Activated naive CD4-positive, alpha-beta T cell treated with anti-CD3 and anti-CD28 coated beads, Interleukin-2, amount 10 ng/mL, durations not matched to agents 7 days and 5 days (primary cell): ENCODE data around the gene EMP1.

Experiments
- CTCF ChIA-PET: fragments of 350-600 bp; sonication (Branson Sonifier 250); formaldehyde crosslinking; loops from one replicate; lab custom pipeline; 2021; ENCODE audit warnings: antibody characterized with exemption; lab: Charles Lee
- DNase-seq: peaks from one replicate; pipeline ENCODE4 v3.0.0-alpha.2; 2020
- H3K27ac Mint-ChIP-seq: one replicate; pipeline ENCODE4 v1.8.0; 2021; ENCODE audit warnings: mild to moderate bottlenecking, moderate library complexity, mixed read lengths
- H3K27me3 Mint-ChIP-seq: one replicate; pipeline ENCODE4 v1.8.0; 2021; ENCODE audit warnings: mild to moderate bottlenecking, mixed read lengths
- H3K36me3 Mint-ChIP-seq: one replicate; pipeline ENCODE4 v1.8.0; 2021; ENCODE audit warnings: mixed read lengths
- H3K4me1 Mint-ChIP-seq: one replicate; pipeline ENCODE4 v1.8.0; 2021; ENCODE audit warnings: mixed read lengths
- H3K4me3 Mint-ChIP-seq: one replicate; pipeline ENCODE4 v1.8.0; 2021; ENCODE audit warnings: mild to moderate bottlenecking, moderate library complexity, mixed read lengths
- H3K9me3 Mint-ChIP-seq: one replicate; pipeline ENCODE4 v1.8.0; 2021; ENCODE audit warnings: mixed read lengths

EMP1 gene

DNA sequence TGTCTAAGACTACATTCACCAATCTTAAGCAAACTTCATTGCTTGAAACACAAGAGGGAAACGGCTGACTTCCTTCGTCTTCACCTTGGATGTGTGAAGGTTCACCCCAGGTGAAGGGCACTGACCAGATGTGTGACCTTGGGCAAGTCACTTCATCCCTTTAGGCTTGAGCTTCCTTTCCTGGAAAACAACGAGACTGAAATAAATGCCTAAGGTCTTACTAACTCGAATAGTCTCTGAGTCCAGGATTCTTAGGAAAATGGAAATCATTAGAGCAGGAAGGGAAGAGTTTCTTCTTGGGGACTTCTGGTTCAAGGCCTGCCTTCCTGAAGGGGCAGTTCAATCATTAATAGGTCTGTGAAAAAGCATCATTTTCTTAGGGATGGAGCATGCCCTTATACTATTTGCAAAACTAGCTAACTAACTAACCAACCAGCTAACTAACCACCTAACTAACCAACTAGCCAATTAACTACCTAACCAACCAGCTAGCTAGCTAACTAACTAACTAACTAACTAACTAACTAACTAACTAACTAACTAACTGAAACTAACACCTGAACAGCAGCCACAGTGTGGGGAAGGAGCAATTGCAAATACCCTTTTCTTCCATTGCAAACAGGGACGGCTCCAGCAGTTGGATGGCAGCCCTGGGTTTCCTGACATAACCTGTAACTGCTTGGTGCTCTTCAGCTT is 31.5 kb upstream of the EMP1 start:
- Mint-ChIP-seq H3K4me1 (peaks cover 31% of the 10 kb centered on the region), H3K4me3 (no peak overlapping the region), H3K27me3 (peaks cover 15% of the 10 kb centered on the region), H3K36me3 (peaks cover 3% of the 10 kb centered on the region), H3K9me3 (peaks cover 5% of the 10 kb centered on the region), H3K27ac (peak overlapping the region; percentile 86)
- CTCF ChIA-PET, result interaction anchor here (0.7 to 1.2 kb wide), 3 partner anchors 11 to 43 kb away, joined by 3 to 4 read pairs (median 3); partner anchors contain the start of gene EMP1
- no peak for DNase-seq

DNA sequence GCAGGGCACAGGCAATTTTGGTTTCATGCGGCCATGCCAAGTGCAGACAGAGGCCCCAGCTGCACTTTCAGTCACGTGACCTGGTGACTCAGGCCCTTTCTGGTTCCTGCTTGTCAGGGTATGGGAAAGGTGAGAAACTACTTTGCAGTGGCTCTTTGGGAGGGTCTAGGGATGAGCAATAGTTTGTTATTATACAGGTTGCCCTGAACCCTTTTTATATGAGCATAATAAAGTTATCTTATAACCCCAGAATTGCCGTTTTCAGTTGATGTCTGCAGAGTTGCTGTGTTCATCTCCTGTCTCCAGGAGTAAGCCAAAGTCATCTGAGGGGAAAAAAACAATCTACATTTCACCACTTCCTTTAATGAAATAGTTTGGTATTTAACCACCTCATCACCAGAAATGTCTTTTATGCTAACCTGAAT is 30.9 kb upstream of the EMP1 start:
- DNase-seq, result peak; percentile 86
- Mint-ChIP-seq H3K9me3 (peaks cover 5% of the 10 kb centered on the region), H3K36me3 (peaks cover 3% of the 10 kb centered on the region), H3K4me3 (no peak overlapping the region), H3K27me3 (peaks cover 12% of the 10 kb centered on the region), H3K4me1 (peaks cover 31% of the 10 kb centered on the region), H3K27ac (peak overlapping the region; percentile 86)
- CTCF ChIA-PET, result interaction anchor here (0.7 to 1.2 kb wide), 3 partner anchors 11 to 42 kb away, joined by 3 to 4 read pairs (median 3); partner anchors contain the start of gene EMP1

DNA sequence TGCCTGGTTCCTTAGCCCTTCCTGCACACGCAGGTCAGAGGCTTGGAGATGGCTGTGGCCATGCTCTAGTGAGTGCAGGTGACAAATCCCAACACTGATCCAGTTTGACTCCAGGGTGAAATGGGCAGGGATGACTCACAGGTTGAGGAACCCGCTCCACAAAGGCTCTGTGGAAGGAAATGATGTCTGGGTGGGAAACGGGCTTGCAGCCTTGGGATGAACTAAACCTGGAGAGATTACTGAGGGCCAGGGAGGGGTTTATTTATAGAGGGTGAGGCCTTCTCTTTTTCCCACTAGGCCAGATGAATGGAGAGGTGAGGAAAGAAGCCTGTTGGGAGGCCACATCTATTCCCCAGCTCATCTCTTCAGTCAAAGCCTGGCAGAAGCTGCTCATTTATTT is 29.3 kb upstream of the EMP1 start:
- H3K4me1 Mint-ChIP-seq, result peaks cover 31% of the 10 kb centered on the region
- H3K27me3 Mint-ChIP-seq, result peaks cover 27% of the 10 kb centered on the region
- no peak overlapping the region for H3K4me3 Mint-ChIP-seq
- CTCF ChIA-PET, result no interaction called here
- peaks cover 3% of the 10 kb centered on the region for H3K36me3 Mint-ChIP-seq
- H3K9me3 Mint-ChIP-seq, result peaks cover 5% of the 10 kb centered on the region
- no peak for DNase-seq
- H3K27ac Mint-ChIP-seq, result peak overlapping the region; percentile 46

DNA sequence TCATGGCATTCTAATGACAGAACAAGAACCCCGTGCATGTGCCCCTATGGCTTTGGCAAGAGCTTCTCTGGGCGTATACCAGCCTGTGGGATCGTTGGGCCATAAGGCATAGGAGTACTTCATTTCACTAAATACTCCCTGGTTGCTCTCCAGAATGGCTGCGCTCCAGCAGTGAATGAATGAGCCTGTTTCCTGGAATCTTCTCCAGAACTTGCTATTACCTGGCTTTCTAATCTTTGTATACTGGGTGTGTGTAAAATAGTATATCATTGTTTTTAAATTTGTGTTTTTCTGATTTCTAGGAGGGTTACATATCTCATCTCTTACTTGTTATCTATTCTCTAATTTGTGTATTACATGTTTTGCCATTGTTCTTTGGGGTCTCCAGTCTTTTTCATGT is 28.6 kb upstream of the EMP1 start:
- CTCF ChIA-PET, result no interaction called here
- Mint-ChIP-seq H3K27me3 (peaks cover 33% of the 10 kb centered on the region), H3K4me3 (no peak overlapping the region), H3K9me3 (peaks cover 5% of the 10 kb centered on the region), H3K4me1 (peaks cover 35% of the 10 kb centered on the region), H3K27ac (peak overlapping the region; percentile 64), H3K36me3 (peaks cover 3% of the 10 kb centered on the region)
- DNase-seq, result no peak

GRCh38 chr12:13169272-13169671 is 27.3 kb upstream of the EMP1 start:
- Mint-ChIP-seq H3K4me3 (no peak overlapping the region), H3K36me3 (peaks cover 3% of the 10 kb centered on the region), H3K27me3 (peaks cover 43% of the 10 kb centered on the region), H3K4me1 (peaks cover 48% of the 10 kb centered on the region), H3K27ac (no peak overlapping the region), H3K9me3 (peaks cover 5% of the 10 kb centered on the region)
- DNase-seq, result no peak
- CTCF ChIA-PET, result no interaction called here

- CTCF ChIA-PET, result no interaction called here
These were observed 25.5 kb upstream of the EMP1 start for GRCh38 chr12:13170892-13171490.

DNA sequence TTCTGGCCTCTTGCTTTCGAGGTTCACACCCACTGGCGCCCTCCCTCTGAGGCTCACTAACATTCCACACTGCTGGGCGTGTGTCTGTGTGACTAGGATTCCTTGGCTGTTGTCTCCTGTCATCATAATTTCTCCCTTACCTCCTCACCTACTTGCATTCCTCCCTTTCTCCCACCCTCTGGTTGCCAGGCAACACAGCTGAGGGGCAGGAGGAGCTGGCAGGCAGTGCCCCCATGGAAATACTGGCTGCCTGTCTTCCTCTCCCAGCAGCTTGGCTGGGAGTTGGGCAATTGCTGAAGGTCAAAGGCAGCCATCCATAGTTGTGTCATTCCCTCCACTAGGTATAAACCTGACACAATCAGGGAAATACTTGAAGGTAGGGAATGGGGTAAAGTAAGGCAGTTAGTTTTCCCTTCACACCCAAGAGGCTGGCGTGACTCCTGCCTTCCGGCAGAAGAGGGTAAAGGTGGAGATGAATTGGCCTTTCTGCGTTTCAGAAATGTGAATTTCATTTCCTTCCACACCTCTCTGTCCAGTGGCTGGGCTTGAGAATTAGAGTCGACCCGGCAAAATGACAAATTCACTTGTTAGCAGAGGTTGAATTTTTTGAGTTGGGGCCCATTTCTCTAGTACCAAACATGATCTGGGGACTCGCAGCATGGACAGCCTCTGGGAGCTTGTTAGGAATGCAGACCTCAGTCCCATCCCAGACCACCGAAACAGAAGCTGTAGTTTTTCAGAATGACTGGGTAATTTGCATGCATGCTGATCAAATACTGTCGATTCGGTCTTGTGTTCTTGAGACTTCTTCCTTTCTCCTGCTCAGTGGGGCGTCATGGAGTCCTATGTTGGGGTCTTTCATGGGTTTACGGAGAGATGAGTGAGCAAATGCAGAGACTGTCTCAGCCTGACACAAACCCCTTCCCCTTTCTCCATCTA is 24.3 kb upstream of the EMP1 start:
- DNase-seq, result no peak
- H3K4me3 Mint-ChIP-seq, result no peak overlapping the region
- peaks cover 3% of the 10 kb centered on the region for H3K36me3 Mint-ChIP-seq
- peaks cover 54% of the 10 kb centered on the region for H3K27me3 Mint-ChIP-seq
- CTCF ChIA-PET, result no interaction called here
- H3K9me3 Mint-ChIP-seq, result peaks cover 5% of the 10 kb centered on the region
- peaks cover 30% of the 10 kb centered on the region for H3K4me1 Mint-ChIP-seq
- H3K27ac Mint-ChIP-seq, result no peak overlapping the region

More at GRCh38 chr12:13170892-13171490, 25.5 kb upstream of the EMP1 start:
- Mint-ChIP-seq H3K27ac (no peak overlapping the region), H3K4me1 (peaks cover 41% of the 10 kb centered on the region), H3K36me3 (peaks cover 3% of the 10 kb centered on the region), H3K4me3 (no peak overlapping the region), H3K27me3 (peaks cover 46% of the 10 kb centered on the region), H3K9me3 (peaks cover 5% of the 10 kb centered on the region)
- DNase-seq, result no peak

DNA sequence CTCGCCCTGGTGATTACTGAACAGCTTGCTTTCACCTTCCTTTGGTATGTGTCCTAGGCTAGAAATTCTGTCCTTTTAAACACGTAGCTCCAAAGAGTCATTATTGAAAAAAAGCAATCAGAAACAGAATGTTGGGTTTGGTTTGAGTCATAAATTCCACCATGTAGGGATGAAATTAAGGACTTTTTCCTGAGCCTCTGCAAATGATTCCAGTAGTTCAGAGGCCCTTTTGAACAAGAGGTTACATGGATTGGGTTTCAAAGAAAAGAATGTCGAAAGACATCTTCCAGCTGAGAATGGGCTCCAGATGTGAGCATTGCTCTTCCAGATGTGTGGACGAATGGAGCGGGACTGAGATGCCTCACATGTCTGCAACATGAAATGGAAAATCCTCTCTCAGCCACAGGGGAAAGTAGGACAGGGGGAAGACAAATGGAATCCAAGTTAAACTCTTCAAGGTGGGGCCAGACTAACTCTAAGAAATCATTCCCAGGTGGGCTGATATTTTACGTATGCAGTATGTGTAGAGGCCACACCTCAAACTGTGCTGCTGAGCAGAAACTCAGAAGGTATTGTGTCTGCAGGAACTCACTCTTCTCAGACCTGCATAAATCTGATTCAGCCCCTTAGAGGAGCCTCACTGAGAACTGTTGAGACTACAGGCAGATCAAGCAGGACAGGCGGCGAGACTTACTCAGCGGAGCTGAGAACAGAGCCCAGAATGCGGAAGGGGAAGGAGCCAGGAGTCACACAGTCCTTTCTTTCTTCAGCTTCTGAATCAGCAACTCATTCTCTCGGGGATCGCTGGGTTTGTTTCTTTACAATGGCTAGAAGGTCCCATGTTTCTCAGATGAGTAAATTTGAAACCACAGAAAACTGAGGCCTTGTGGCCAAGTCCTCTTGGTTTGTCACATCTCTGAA is 23.3 kb upstream of the EMP1 start:
- Mint-ChIP-seq H3K27me3 (peaks cover 63% of the 10 kb centered on the region), H3K9me3 (no peaks in the 10 kb centered on the region), H3K36me3 (no peaks in the 10 kb centered on the region), H3K4me1 (peaks cover 36% of the 10 kb centered on the region), H3K27ac (no peak overlapping the region), H3K4me3 (no peak overlapping the region)
- CTCF ChIA-PET, result no interaction called here
- DNase-seq, result no peak

- no peak for DNase-seq
- CTCF ChIA-PET, result no interaction called here
- H3K36me3 Mint-ChIP-seq, result no peaks in the 10 kb centered on the region
- H3K27ac Mint-ChIP-seq, result no peak overlapping the region
- H3K4me3 Mint-ChIP-seq, result no peak overlapping the region
- H3K4me1 Mint-ChIP-seq, result peaks cover 59% of the 10 kb centered on the region
- no peaks in the 10 kb centered on the region for H3K9me3 Mint-ChIP-seq
- H3K27me3 Mint-ChIP-seq, result peaks cover 67% of the 10 kb centered on the region
These were observed 21.0 kb upstream of the EMP1 start for GRCh38 chr12:13175499-13175898.

- H3K4me1 Mint-ChIP-seq, result peaks cover 65% of the 10 kb centered on the region
- no peaks in the 10 kb centered on the region for H3K36me3 Mint-ChIP-seq
- peaks cover 61% of the 10 kb centered on the region for H3K27me3 Mint-ChIP-seq
- DNase-seq, result no peak
- no peaks in the 10 kb centered on the region for H3K9me3 Mint-ChIP-seq
- no peak overlapping the region for H3K27ac Mint-ChIP-seq
- no peak overlapping the region for H3K4me3 Mint-ChIP-seq
- CTCF ChIA-PET, result interaction anchor here (0.7 kb wide), 1 partner anchor 11 kb away, joined by 3 read pairs; no protein-coding TSS in a partner anchor
These were observed 20.3 kb upstream of the EMP1 start for GRCh38 chr12:13176256-13176655.

DNA sequence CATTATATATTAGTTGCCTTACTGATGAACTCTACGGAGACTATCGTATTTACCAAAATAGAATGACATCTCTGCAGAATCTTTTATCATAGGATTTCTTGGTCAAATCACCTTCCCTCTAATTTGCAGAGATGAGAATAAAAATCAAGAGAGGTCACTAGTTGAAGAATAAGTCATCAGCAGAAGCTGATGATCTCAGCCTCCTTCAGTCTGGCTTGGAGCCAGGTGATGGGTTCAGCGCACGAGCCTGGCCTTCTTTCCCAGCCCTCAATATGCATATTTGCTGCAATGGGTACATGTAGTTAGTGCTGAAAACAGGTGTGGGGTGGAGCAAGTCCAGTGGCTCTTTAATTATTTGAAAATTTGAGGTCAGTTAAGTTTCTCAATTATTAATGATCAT is 19.2 kb upstream of the EMP1 start:
- H3K27ac Mint-ChIP-seq, result no peak overlapping the region
- H3K4me1 Mint-ChIP-seq, result peaks cover 72% of the 10 kb centered on the region
- no peaks in the 10 kb centered on the region for H3K9me3 Mint-ChIP-seq
- H3K4me3 Mint-ChIP-seq, result no peak overlapping the region
- peaks cover 58% of the 10 kb centered on the region for H3K27me3 Mint-ChIP-seq
- H3K36me3 Mint-ChIP-seq, result no peaks in the 10 kb centered on the region
- CTCF ChIA-PET, result no interaction called here
- no peak for DNase-seq

DNA sequence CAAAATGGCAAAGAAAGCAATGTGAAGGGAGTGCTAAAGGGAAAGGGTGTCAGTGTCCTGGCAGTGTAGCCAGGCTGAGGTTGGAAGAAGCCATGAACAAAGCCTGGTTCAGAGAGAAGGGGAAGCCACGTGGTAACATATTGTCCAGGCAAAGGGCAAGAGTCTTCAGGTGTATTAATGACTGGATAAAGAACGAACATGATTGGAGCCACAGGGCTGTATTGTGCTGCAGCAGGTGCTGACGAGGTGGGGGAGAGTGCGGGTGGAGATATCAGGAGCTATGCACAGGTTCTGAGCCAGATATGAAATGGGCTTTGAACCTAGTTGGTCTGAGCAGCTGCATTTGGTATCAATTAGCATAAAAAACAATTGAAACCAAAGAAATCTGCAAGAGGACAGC is 18.6 kb upstream of the EMP1 start:
- H3K4me1 Mint-ChIP-seq, result peaks cover 69% of the 10 kb centered on the region
- H3K36me3 Mint-ChIP-seq, result no peaks in the 10 kb centered on the region

DNA sequence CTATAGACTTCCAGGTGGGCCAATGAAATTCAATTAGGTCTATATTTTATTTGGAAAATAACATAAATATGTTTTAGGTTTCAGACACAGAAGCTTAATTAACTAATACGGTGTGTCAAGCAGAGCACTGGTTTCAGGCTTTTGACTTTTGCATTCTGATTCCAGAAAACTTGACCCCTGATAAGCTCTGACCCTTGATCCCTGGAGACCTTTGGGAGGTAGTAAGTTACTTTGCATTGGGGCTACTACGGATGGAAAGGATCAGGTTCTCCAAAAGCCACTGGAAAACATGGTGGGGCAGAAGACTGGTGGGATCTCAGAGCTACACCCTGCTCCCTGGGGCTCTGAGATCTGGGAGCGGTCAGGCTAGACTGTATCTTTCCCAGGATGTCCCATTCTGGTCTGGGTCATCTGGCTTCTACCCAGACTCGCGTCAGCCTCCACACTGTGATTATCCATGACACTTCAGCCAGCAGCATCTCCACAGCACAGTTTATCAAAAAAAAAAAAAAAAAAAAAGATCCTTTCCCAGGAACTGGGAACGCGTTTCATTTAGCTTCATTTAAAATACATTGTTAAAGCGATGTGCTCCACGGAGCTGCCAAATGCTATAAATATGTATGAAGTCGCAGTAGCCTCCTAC is 17.8 kb upstream of the EMP1 start:
- Mint-ChIP-seq H3K27ac (peak overlapping the region; percentile 93), H3K36me3 (no peaks in the 10 kb centered on the region), H3K4me3 (peak overlapping the region; percentile 70), H3K4me1 (peaks cover 64% of the 10 kb centered on the region), H3K9me3 (no peaks in the 10 kb centered on the region), H3K27me3 (peaks cover 55% of the 10 kb centered on the region)
- CTCF ChIA-PET, result interaction anchor here (1.1 kb wide), 1 partner anchor 80 kb away, joined by 3 read pairs; no protein-coding TSS in a partner anchor
- DNase-seq, result no peak

More for the DNA sequence above, 18.6 kb upstream of the EMP1 start:
- DNase-seq, result no peak
- CTCF ChIA-PET, result interaction anchor here (1.1 kb wide), 1 partner anchor 79 kb away, joined by 3 read pairs; no protein-coding TSS in a partner anchor
- no peak overlapping the region for H3K27ac Mint-ChIP-seq
- H3K27me3 Mint-ChIP-seq, result peaks cover 57% of the 10 kb centered on the region
- H3K4me3 Mint-ChIP-seq, result no peak overlapping the region
- H3K9me3 Mint-ChIP-seq, result no peaks in the 10 kb centered on the region
